Stimulated activated effector memory CD8-positive, alpha-beta T cell treated with anti-CD3 and anti-CD28 coated beads, Interleukin-12 subunit alpha, Interleukin-12 subunit beta, amount 100 ng/mL, for 72 hours (primary cell): ENCODE data around the gene PHF8.
A peak's percentile ranks its signal among the peaks of the same experiment; 100 is the strongest.

Experiments
- ATAC-seq: fragments of 150-1000 bp; cut with Tn5 transposase; 2 replicates; pipeline ENCODE4 v1.10.0; 2021
- DNase-seq, 2 donors: peaks; one replicate each; pipeline ENCODE4 v3.0.0; 2021 to 2022; ENCODE audit warnings: low spot score in 2 of 2
- H3K27ac Mint-ChIP-seq: one replicate; pipeline ENCODE4 v1.8.0; 2022; ENCODE audit warnings: mild to moderate bottlenecking, mixed read lengths
- H3K36me3 Mint-ChIP-seq: one replicate; pipeline ENCODE4 v1.8.0; 2022; ENCODE audit warnings: mild to moderate bottlenecking, mixed read lengths
- H3K4me1 Mint-ChIP-seq: one replicate; pipeline ENCODE4 v1.8.0; 2022; ENCODE audit warnings: mixed read lengths
- H3K4me3 Mint-ChIP-seq: one replicate; pipeline ENCODE4 v1.8.0; 2022; ENCODE audit warnings: mild to moderate bottlenecking, mixed read lengths
- H3K9me3 Mint-ChIP-seq: one replicate; pipeline ENCODE4 v1.8.0; 2022; ENCODE audit warnings: mixed read lengths

Gene PHF8

DNA sequence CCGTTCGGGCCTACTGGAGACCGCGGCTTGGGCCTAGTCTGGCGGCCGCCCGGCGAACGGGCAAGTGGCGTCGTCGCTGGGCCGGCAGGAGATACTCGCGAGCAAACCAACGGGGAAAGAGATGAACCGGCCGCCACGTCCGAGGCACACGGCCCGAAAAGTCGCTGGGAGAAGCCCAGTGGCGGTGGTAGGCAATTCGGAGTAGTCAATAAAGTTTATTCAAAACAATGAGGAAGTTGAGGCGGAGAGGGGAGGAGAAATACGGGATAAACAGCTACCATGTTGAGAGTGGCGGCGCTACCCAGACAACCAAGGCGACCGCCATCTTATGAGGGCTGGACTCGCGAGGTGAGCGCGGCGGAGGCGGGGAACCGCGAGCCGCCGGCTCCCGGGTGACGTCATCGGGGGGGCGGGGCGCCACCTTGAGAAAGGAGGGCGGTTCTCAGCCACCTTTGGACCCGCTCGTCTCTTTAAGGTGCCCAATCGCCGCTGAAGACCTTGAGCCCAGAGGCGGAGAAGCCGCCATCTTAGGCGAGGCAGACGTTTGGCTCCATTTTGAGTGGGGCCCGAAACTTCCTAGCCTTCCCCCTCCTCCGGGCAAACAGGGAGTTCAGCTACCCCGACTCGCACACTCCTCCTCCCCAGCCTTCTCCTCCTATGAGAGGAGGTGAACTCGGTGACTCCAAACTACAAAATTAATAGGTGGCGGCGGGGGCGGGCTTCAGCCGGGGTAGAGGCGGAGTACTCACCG, at the start of gene PHF8:
Gene PHF8, minus strand, starts transcription at position 348 of the 751 bp plus-strand sequence. CDS start 1,745 bp downstream, outside the sequence.
- DNase-seq (peak; percentile 81 to 93), ATAC-seq (peak; percentile 91)
- no peaks in the 10 kb centered on the region for H3K9me3 Mint-ChIP-seq
- H3K36me3 Mint-ChIP-seq = peaks cover 51% of the 10 kb centered on the region
- peak within 1 kb of the TSS; percentile 98 for H3K27ac Mint-ChIP-seq
- H3K4me1 Mint-ChIP-seq = peaks cover 5% of the 10 kb centered on the region
- peak within 1 kb of the TSS; percentile 85 for H3K4me3 Mint-ChIP-seq

DNA sequence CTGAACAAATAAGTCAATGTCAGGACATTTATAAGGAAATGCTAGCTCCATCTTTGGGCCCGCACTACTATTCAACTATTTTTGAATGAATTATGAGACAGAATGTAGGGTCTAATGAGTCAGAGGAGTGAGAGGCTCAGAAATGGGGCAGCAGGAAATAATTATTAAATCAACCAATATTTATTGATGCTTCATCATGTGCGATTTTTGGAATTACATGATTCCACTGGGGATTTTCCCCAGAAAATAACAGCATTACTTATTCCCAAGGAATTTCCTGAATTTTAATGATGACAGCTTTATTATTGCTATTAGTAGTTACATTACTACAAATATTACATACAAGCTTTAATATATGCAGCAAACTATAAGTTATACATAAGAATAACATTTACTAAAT, 49.3 kb upstream of the PHF8 start:
- Mint-ChIP-seq H3K4me3 (no peak overlapping the region), H3K4me1 (no peaks in the 10 kb centered on the region), H3K36me3 (no peaks in the 10 kb centered on the region), H3K9me3 (no peaks in the 10 kb centered on the region), H3K27ac (no peak overlapping the region)
- DNase-seq (no peak), ATAC-seq (no peak)

DNA sequence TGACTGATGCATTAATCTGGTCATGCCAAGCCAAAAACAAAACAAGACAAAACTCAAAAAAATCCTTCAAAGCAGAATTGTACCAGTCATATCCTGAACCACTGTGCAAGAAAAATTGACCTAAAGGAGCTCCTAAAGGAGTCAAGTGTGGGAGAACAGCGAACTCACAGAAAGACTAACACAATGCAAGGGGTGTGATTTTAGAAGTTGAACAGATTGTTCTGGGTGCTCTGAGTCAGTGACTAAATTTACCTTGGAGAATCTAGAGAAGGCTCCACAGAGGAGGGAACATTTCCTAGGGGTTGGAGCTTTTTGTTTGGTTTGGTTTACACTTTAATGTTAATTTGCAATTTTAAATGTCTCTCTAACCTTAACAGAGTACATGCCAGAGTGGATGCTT, 48.9 kb upstream of the PHF8 start:
- H3K9me3 Mint-ChIP-seq = no peaks in the 10 kb centered on the region
- no peak for ATAC-seq
- H3K36me3 Mint-ChIP-seq = no peaks in the 10 kb centered on the region
- H3K27ac Mint-ChIP-seq = no peak overlapping the region
- DNase-seq = no peak
- H3K4me1 Mint-ChIP-seq = no peaks in the 10 kb centered on the region
- H3K4me3 Mint-ChIP-seq = no peak overlapping the region

DNA sequence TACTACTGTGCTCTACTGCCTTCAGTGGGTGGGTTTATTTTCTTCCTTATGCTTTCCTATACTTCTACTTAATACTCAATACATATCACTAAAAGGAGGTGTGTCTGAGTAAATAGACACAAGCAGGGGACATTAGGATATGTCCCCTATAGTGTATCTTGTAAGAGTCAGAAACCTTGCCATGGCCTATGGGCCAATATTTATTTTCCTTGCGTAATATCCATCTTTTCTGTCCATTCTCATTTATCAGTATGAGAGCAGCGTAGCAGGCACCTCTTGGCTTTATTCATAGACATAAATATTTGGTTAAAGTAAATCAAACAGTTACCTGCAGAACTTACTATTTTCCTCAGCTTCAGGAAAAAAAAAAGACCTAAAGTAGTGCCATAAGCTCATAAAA, 46.6 kb upstream of the PHF8 start:
- H3K27ac Mint-ChIP-seq = no peak overlapping the region
- no peak overlapping the region for H3K4me3 Mint-ChIP-seq
- H3K9me3 Mint-ChIP-seq = no peaks in the 10 kb centered on the region
- ATAC-seq (no peak), DNase-seq (no peak)
- no peaks in the 10 kb centered on the region for H3K4me1 Mint-ChIP-seq
- H3K36me3 Mint-ChIP-seq = no peaks in the 10 kb centered on the region

DNA sequence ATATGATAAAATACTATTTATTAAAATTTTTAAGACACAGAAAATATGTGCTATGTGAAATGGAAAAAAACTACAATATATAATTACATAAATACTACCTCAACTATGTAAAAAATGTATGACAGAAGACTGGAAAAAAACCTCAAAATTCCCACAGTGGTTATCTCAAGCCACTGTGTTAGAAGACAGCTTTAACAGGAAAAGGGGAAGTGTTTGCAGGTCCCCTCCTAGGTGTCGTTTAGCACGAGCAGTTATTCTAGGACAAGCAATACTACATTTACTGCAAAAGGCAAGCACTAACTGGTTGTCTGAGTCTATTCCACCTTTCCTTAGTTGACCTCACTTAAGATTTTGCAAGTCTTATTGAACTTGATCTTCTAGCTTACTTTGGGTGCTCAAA, 44.9 kb upstream of the PHF8 start:
- H3K27ac Mint-ChIP-seq = no peak overlapping the region
- DNase-seq (no peak), ATAC-seq (no peak)
- no peaks in the 10 kb centered on the region for H3K36me3 Mint-ChIP-seq
- no peaks in the 10 kb centered on the region for H3K9me3 Mint-ChIP-seq
- no peak overlapping the region for H3K4me3 Mint-ChIP-seq
- no peaks in the 10 kb centered on the region for H3K4me1 Mint-ChIP-seq

DNA sequence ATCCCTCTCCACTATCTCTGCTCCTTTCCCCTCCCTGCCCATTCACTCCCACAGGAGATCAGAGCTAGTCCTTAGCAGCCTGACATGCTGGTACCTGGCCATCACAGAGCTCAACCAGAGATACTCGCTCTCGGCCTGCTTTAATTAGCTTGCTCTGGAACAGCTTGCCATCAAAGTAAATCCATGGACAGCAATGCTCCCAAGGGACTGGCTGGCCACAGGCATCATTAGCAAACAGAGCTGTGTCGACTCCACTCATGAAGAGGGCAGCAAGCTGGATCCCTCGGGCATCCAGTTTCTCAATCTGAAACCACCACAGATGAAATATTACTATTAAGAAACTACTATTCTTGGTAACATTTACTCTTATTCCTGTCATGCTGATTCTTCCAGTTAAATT, 43.4 kb upstream of the PHF8 start:
- Mint-ChIP-seq H3K4me1 (no peaks in the 10 kb centered on the region), H3K9me3 (no peaks in the 10 kb centered on the region), H3K4me3 (no peak overlapping the region), H3K36me3 (no peaks in the 10 kb centered on the region), H3K27ac (no peak overlapping the region)
- no peak for DNase-seq
- ATAC-seq = no peak

DNA sequence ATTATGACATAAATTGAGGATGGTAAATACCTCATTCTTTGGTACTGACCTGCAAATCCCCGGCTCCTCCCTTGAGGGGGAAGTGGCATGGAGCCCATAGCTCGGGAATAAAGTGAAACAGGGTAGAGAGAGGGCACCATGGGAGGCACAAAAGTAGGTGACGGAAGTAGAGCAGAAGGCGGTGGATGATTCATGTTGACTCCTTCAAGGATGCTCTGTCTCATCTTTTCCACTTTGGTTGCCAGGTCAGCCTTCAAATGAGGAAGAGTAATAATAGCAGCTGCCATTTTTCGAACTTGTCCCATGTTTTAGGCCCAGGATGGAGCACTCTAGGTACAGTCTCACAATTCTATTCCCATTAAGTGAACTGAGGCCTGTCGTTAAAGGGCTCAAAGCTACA, 41.4 kb upstream of the PHF8 start:
- ATAC-seq (no peak), DNase-seq (no peak)
- H3K36me3 Mint-ChIP-seq = no peaks in the 10 kb centered on the region
- no peak overlapping the region for H3K27ac Mint-ChIP-seq
- no peaks in the 10 kb centered on the region for H3K4me1 Mint-ChIP-seq
- H3K4me3 Mint-ChIP-seq = no peak overlapping the region
- H3K9me3 Mint-ChIP-seq = no peaks in the 10 kb centered on the region

DNA sequence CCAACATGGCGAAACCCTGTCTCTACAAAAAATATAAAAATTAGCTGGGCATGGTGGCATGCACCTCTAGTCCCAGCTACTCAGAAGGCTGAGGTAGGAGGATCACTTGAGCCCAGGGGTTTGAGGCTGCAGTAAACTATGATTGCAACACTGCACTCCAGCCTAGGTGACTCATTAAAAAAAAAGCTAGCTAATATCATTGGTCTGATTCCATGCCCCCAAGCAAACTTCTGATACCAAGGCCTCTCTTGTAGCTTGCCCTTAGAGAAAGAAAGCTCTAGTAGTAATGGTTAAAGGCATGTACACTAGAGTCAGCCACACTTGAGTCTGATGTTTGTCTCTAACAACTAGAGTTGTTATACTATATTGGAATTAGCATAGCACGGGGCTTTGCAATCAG, 32.6 kb upstream of the PHF8 start:
- DNase-seq = no peak

DNA sequence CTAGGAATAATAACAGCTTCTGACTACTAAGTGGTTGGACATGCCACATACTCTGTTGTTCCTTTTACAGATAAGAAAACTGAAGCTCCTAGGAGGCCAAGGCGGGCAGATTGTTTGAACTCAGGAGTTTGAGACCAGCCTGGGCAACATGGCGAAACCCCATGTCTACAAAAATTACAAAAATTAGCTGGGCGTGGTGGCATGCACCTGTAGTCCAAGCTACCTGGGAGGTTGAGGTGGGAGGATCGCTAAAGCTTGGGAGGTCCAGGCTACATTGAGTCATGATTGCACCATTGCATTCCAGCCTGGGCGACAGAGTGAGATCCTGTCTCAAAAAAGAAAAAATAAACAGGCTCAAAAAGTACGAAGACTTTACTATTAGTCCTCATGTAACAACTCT, 30.6 kb upstream of the PHF8 start:
- Mint-ChIP-seq H3K9me3 (no peaks in the 10 kb centered on the region), H3K4me3 (no peak overlapping the region), H3K4me1 (no peaks in the 10 kb centered on the region), H3K36me3 (peaks cover 8% of the 10 kb centered on the region), H3K27ac (no peak overlapping the region)
- DNase-seq (no peak), ATAC-seq (no peak)

More for the DNA sequence above, 32.6 kb upstream of the PHF8 start:
- Mint-ChIP-seq H3K27ac (no peak overlapping the region), H3K4me1 (no peaks in the 10 kb centered on the region), H3K9me3 (no peaks in the 10 kb centered on the region), H3K4me3 (no peak overlapping the region), H3K36me3 (peaks cover 8% of the 10 kb centered on the region)
- no peak for ATAC-seq

DNA sequence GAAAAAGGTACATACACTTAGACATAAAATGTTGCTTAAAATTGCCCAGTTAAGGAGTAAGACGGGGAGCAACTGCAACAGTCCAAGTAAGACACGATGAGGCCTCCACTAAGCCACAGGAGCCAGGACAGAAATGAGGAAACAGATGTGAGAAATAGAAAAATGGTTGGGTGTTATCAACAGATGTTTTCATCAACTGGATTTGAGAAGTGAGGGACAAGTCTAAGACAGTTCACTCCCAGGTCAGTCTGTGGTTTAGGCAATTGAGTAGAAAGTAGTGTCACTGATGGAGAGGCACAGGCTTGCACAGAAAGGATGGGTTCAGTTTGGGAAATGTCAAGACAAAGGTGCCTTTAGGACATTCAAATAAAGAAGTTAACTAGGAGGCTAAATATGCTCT, 23.5 kb upstream of the PHF8 start:
- Mint-ChIP-seq H3K4me1 (no peaks in the 10 kb centered on the region), H3K4me3 (no peak overlapping the region), H3K27ac (no peak overlapping the region), H3K9me3 (no peaks in the 10 kb centered on the region), H3K36me3 (no peaks in the 10 kb centered on the region)
- ATAC-seq = no peak
- DNase-seq = no peak

DNA sequence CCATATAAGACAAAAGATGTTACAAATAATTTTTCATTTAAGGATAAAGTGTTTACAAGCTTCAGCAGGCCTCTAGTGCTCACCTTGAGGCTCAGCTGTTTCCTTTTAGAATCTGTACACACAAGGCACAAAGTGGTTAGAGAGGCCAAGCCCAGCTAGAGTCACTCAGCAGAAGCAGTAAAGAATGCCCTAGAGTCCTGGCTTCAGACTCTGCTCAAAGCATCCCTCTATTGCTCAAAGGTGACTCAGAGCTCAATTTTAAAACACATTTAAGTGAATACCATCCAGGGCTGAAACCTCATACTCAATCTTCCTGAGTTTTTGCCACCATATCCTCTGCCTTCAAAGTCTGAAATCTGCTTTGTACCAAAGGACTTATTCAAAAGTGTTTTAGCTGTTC, 22.6 kb upstream of the PHF8 start:
- H3K9me3 Mint-ChIP-seq = no peaks in the 10 kb centered on the region
- no peak overlapping the region for H3K27ac Mint-ChIP-seq
- ATAC-seq (no peak), DNase-seq (no peak)
- no peaks in the 10 kb centered on the region for H3K4me1 Mint-ChIP-seq
- no peak overlapping the region for H3K4me3 Mint-ChIP-seq
- no peaks in the 10 kb centered on the region for H3K36me3 Mint-ChIP-seq

DNA sequence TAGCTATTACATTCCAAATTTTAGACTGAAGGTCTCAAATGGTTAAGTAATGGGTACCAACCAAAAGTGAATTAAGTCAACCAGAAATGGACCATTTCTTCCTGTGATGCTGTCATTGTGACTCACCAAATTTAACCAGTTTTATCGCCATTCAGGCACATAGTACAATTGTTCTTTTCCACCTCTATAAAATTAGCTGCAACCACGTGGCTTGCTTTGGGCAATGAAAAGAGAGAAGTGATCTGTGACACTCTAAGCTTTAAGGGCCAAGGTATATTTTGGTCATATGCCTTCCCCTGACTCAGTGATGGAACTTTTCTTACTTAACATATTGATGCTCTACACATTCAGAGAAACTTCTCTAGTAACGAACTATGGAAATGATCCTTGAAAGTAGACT, 20.3 kb upstream of the PHF8 start:
- Mint-ChIP-seq H3K4me3 (no peak overlapping the region), H3K36me3 (no peaks in the 10 kb centered on the region), H3K4me1 (no peaks in the 10 kb centered on the region), H3K27ac (no peak overlapping the region), H3K9me3 (no peaks in the 10 kb centered on the region)
- no peak for ATAC-seq
- no peak for DNase-seq

DNA sequence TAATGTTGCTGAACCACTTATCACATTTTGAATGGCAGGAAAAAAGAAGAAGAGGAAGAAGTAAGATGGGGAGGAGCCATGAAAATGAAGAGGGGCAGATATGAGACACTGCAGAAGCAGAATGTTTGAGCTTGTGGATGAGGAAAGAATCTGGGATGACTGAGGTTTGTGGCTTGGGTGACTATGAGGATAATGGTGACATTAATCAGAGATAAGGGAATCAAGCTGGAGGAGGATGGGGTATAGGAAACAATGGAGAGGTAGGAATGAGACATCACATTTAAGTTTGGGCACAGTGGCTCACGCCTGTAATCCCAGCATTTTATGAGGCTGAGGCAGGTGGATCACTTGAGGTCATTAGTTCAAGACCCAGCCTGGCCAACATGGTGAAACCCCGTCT, 19.1 kb upstream of the PHF8 start:
- H3K27ac Mint-ChIP-seq = no peak overlapping the region
- no peaks in the 10 kb centered on the region for H3K4me1 Mint-ChIP-seq
- H3K36me3 Mint-ChIP-seq = no peaks in the 10 kb centered on the region
- no peak overlapping the region for H3K4me3 Mint-ChIP-seq
- ATAC-seq = no peak
- no peak for DNase-seq
- no peaks in the 10 kb centered on the region for H3K9me3 Mint-ChIP-seq

DNA sequence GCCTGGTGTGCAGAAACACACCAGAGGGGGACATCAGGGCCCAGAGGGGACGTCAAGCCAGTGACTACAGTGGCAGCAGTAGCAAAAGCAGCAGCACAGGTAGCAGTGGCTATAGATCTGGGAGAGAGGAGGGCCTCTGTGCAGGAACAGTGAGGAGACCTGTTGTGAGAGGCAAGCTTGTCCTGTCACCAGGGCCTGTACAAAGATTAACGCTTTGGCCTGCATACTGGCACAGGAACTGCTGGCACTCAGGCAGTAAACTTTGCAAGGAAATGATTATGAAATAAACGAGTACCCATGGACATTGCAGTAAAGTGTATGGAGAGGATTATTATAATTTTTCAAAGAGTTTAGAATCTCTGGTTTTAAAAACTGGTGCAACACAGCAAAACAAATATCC, 5.5 kb upstream of the PHF8 start:
- Mint-ChIP-seq H3K4me3 (no peak overlapping the region), H3K9me3 (no peaks in the 10 kb centered on the region), H3K27ac (no peak overlapping the region), H3K36me3 (peaks cover 2% of the 10 kb centered on the region), H3K4me1 (peaks cover 5% of the 10 kb centered on the region)
- ATAC-seq (no peak), DNase-seq (no peak)

DNA sequence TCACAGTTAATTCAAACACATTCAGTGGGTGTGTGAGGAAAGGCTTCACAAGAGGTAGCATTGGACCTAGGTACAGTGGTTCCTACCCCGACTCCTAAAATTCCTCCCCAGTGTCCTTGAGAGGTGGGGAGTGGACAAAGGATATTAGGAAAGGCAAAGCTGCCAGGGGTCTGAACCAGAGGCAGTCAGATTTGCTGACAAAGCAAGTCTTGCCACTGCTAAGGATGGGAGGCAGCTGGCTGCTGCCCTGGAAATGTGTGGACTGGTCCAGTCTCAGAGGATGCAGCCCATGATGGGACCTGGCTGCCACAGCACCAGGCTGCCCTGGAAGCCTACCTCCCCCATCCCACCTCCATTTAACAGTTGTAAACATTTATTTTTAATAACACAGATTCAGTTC, 4.1 kb upstream of the PHF8 start:
- no peak for DNase-seq

DNA sequence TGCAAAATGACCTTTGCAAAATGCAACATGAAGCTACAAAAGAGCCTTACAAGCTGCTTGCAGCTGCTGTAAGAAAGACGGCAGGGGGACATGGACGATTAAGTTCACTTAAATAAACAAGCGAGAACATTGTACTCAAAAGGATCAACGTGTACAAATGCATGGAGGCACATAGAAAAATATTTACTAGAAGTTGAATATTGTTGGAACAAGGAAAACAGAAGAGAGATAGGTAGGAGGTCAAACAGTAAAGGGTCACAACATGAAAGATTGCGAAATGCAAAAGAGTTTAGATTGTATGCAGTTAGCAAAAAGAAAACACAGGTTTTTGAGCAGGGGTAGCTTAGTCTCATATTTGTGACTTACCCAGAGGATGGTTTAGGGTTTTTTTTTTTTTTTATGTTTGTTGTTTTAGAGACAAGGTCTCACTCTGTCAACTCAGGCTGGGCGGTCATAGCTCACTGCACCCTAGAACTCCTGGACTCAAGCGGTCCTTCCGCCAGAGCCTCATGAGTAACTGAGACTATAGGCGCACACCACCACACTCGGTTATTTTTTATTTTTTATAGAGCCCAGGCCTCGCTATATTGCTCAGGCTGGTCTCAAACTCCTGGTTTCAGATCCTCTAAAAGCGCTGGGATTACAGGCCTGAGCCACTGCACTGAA, 1.4 kb upstream of the PHF8 start:
- Mint-ChIP-seq H3K27ac (peak overlapping the region; percentile 98), H3K4me3 (peak overlapping the region; percentile 85), H3K4me1 (peaks cover 5% of the 10 kb centered on the region), H3K36me3 (peaks cover 37% of the 10 kb centered on the region), H3K9me3 (no peaks in the 10 kb centered on the region)
- DNase-seq = no peak
- ATAC-seq = no peak

More for the DNA sequence above, 4.1 kb upstream of the PHF8 start:
- Mint-ChIP-seq H3K4me1 (peaks cover 5% of the 10 kb centered on the region), H3K4me3 (no peak overlapping the region), H3K9me3 (no peaks in the 10 kb centered on the region), H3K36me3 (peaks cover 16% of the 10 kb centered on the region), H3K27ac (no peak overlapping the region)
- no peak for ATAC-seq
